Bronchial epithelial cell (primary cell): ENCODE results near the gene TNK2. TPM values are rescaled to one million over a fixed set of nuclear protein-coding genes. Genes with fewer than 3 reads are reported as not detected.

Experiments used
- DNase-seq: peaks from one replicate; pipeline ENCODE4 v3.0.0-alpha.2; 2010; ENCODE audit warnings: low read depth
- FAIRE-seq: peaks from 2 replicates; lab custom pipeline; 2011; peaks lifted over from hg19 to GRCh38; lab: Jason Lieb, UNC
- H3K27me3 ChIP-seq: 2 replicates; pipeline ENCODE4 v1.5.1; 2011; ENCODE audit warnings: low read length; ENCODE audit not compliant: control insufficient read depth, insufficient read depth
- H3K36me3 ChIP-seq: 2 replicates; pipeline ENCODE4 v1.5.1; 2011; ENCODE audit warnings: low read length; ENCODE audit not compliant: control insufficient read depth, insufficient read depth
- H3K4me3 ChIP-seq: 2 replicates; pipeline ENCODE4 v1.5.1; 2011; ENCODE audit warnings: mild to moderate bottlenecking, low read depth, low read length, control low read depth
- CTCF ChIP-seq: IDR thresholded peaks from 2 replicates; pipeline ENCODE4 v1.5.1; 2011; ENCODE audit warnings: mild to moderate bottlenecking, moderate library complexity, low read length, control low read depth, inconsistent platforms; ENCODE audit not compliant: insufficient read depth, severe bottlenecking
- total RNA-seq: library from RNA; depleted of rRNA; stranded (reverse); fragments of >200 nt; gene quantifications from 2 replicates; pipeline ENCODE4 v1.2.1, GENCODE V29; 2014

Gene TNK2
- total RNA-seq, 1 donor from 2014 or later, result 6.3 TPM

GRCh38 chr3:195813916-195814640, 94.3 kb downstream of the TNK2 start:
- no peak for DNase-seq
- no peak for FAIRE-seq
- Histone ChIP-seq H3K27me3 (peaks cover 8% of the 10 kb centered on the region), H3K4me3 (no peak overlapping the region), H3K36me3 (no peaks in the 10 kb centered on the region)
- TF ChIP-seq CTCF, result no peak

Other genes with a start within 250 kb of the TNK2 start
- gene MUC20, start 187.6 kb downstream of the TNK2 start, total RNA-seq, result 1.6 and 6.8 TPM in 2 replicates
- gene MUC4, start 96.6 kb downstream of the TNK2 start, total RNA-seq, result 0.26 and 1.0 TPM in 2 replicates
- 70.4 and 106 TPM in 2 replicates for gene TFRC, start 173.5 kb upstream of the TNK2 start, total RNA-seq